ENCODE measurements around the gene GABBR2. TPM values are rescaled to one million over a fixed set of nuclear protein-coding genes. Genes with fewer than 3 reads are reported as not detected.
A peak's percentile ranks its signal among the peaks of the same experiment; 100 is the strongest.

The GABBR2 gene
- total RNA-seq, 1 donor from 2014 or later, result not detected

DNA sequence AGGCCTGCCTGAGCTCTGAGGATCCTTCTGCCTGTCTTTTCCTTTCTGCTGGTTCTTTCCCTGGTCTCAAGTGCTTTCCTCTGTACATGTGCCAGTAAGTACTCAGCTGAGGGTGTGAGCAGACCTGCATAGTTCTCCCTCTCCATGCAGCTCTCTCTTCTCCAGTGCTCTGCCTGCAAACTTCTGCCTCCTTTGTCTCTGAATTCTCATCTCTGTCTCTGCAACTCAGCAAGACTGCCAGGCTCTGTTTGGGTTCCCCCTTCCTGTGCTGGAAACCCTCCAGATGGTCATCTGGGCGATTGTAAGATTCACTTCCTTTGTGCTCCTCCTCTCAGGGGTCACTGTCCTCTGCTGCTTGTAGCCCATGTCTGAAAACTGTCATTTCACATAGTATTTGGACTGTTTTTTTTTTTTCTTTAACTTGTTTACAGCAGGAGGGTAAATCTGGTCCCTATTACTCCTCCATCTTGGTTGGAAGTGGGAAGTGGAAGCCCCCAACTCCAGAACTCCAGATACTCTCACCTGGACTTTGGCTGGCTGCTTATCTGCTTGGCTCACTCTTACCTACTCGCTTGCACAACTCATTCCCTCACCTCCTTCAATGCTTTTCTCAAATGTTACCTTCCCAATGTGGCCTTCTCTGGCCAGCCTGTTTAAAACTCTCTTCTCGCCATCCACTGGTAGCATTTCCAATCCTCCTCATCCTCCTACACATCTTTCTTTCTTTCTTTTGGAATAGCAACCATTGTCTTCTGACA is 278.0 kb downstream of the GABBR2 start:
- no peak overlapping the region for H3K4me3 ChIP-seq (ENCODE audit: low read depth, low read length)
- FAIRE-seq (no peak), DNase-seq (ENCODE audit: low read depth) (no peak)
- peaks cover 1% of the 10 kb centered on the region for H3K27me3 ChIP-seq (ENCODE audit: control insufficient read depth, insufficient read depth, low read length)
- no peaks in the 10 kb centered on the region for H3K36me3 ChIP-seq (ENCODE audit: control insufficient read depth, insufficient read depth, low read length)
- TF ChIP-seq, protein P1, sequence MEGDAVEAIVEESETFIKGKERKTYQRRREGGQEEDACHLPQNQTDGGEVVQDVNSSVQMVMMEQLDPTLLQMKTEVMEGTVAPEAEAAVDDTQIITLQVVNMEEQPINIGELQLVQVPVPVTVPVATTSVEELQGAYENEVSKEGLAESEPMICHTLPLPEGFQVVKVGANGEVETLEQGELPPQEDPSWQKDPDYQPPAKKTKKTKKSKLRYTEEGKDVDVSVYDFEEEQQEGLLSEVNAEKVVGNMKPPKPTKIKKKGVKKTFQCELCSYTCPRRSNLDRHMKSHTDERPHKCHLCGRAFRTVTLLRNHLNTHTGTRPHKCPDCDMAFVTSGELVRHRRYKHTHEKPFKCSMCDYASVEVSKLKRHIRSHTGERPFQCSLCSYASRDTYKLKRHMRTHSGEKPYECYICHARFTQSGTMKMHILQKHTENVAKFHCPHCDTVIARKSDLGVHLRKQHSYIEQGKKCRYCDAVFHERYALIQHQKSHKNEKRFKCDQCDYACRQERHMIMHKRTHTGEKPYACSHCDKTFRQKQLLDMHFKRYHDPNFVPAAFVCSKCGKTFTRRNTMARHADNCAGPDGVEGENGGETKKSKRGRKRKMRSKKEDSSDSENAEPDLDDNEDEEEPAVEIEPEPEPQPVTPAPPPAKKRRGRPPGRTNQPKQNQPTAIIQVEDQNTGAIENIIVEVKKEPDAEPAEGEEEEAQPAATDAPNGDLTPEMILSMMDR (IDR thresholded peaks at IDR 0.05; ENCODE audit: insufficient read depth, low read length, severe bottlenecking), result no peak

DNA sequence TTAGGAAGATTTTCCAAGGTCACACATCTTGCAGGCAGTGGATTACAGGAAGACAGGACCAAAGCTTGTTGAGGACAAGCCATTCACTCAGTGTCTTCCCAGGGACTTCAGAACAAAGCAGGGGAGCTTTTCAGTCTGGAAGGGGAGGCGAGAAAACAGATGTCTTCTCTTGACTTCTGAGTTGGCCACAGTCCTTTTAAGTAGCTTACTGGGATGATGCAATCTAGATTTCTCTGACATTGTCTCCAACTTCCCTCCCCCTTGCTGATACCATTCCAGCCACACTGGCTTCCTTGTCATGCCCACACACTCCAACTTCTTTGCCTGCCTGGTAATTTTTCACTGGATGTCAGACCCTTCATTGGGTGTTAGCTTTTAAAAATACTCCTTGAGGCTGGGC is 279.1 kb downstream of the GABBR2 start:
- DNase-seq (ENCODE audit: low read depth) (peak; percentile 37), FAIRE-seq (no peak)
- no peaks in the 10 kb centered on the region for H3K36me3 ChIP-seq (ENCODE audit: control insufficient read depth, insufficient read depth, low read length)
- H3K4me3 ChIP-seq (ENCODE audit: low read depth, low read length), result no peak overlapping the region
- peaks cover 1% of the 10 kb centered on the region for H3K27me3 ChIP-seq (ENCODE audit: control insufficient read depth, insufficient read depth, low read length)
- TF ChIP-seq, protein P1 (IDR thresholded peaks at IDR 0.05; ENCODE audit: insufficient read depth, low read length, severe bottlenecking), result no peak

DNA sequence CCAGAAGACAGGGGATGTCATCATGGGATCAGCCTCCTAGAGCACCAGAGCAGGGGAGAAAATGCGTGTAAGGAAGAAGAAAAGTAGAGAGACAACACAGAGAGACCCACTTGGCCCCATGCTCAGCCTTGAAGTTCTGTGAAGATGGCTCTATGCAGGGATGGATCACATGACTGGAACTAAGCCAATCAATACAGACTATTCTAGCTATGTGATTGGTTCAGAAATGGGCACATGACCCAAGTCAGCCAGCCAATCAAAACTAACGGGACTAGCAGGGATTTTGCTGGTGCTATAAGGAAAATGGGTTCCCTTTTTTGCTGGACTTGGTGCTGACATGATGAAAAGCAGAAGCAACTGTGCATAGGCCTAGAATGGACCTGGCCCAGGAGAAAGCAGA is 280.3 kb downstream of the GABBR2 start:
- DNase-seq (ENCODE audit: low read depth) (no peak), FAIRE-seq (no peak)
- Histone ChIP-seq H3K36me3 (ENCODE audit: control insufficient read depth, insufficient read depth, low read length) (no peaks in the 10 kb centered on the region), H3K4me3 (ENCODE audit: low read depth, low read length) (no peak overlapping the region), H3K27me3 (ENCODE audit: control insufficient read depth, insufficient read depth, low read length) (peaks cover 1% of the 10 kb centered on the region)
- TF ChIP-seq, protein P1 (IDR thresholded peaks at IDR 0.05; ENCODE audit: insufficient read depth, low read length, severe bottlenecking), result no peak

DNA sequence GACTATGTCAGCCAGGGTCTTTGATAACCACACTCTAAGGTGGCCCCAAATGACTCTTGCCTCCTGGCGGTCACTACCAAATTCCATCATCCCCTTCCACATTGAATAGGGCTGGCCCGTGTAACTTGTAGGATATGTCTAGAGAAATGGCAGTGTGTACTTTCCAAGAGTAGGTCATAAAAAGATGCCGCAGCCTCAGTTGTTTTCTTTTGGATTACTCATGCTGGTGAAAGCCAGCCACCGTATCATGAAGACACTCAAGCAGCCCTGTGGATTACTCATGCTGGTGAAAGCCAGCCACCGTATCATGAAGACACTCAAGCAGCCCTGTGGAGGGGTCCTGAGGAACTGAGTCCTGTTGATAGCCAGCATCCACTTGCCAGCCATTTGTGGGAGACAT is 281.2 kb downstream of the GABBR2 start:
- H3K4me3 ChIP-seq (ENCODE audit: low read depth, low read length), result no peak overlapping the region
- DNase-seq (ENCODE audit: low read depth) (no peak), FAIRE-seq (peak; percentile 32)
- no peaks in the 10 kb centered on the region for H3K36me3 ChIP-seq (ENCODE audit: control insufficient read depth, insufficient read depth, low read length)
- TF ChIP-seq, protein P1 (IDR thresholded peaks at IDR 0.05; ENCODE audit: insufficient read depth, low read length, severe bottlenecking), result no peak
- peaks cover 1% of the 10 kb centered on the region for H3K27me3 ChIP-seq (ENCODE audit: control insufficient read depth, insufficient read depth, low read length)

DNA sequence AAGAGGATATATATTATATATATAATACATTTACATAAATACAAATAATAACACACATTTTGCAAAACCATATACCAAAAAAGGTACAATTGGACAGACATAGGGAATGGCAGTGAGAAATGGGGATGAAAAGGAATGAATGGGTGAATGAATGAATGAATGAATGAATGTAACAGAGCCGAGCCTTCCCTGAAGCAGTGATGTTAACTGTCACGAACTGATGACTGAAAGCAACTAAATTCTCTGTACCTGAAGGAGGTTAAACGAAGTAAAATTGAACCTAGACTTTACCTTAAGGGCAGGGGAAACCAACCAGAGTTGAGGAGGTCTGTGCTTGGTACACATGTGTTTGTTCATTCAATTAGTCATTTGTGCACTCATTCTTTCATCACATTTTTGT is 283.7 kb downstream of the GABBR2 start:
- Histone ChIP-seq H3K27me3 (ENCODE audit: control insufficient read depth, insufficient read depth, low read length) (no peaks in the 10 kb centered on the region), H3K4me3 (ENCODE audit: low read depth, low read length) (no peak overlapping the region), H3K36me3 (ENCODE audit: control insufficient read depth, insufficient read depth, low read length) (no peaks in the 10 kb centered on the region)
- TF ChIP-seq, protein P1 (IDR thresholded peaks at IDR 0.05; ENCODE audit: insufficient read depth, low read length, severe bottlenecking), result no peak
- DNase-seq (ENCODE audit: low read depth), result no peak
- FAIRE-seq, result no peak

DNA sequence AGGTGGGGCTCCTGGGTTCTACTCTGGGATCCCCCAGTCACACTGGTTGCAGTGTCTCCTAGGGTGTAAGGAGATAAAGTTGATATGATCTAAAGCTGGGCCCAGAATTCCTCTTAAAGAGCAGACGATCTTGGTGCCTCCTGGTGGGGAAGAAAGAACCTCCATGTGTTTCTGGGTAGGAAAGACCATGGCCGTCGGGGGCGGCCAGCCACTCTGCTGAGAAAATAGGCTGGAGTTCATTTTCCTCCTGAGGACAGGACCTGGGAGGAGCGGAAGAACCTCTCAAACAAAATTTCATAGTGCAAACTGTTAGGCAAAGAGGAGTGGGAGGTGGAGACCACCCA is 289.5 kb downstream of the GABBR2 start:
- FAIRE-seq (no peak), DNase-seq (ENCODE audit: low read depth) (no peak)
- H3K36me3 ChIP-seq (ENCODE audit: control insufficient read depth, insufficient read depth, low read length), result no peaks in the 10 kb centered on the region
- TF ChIP-seq, protein P1 (IDR thresholded peaks at IDR 0.05; ENCODE audit: insufficient read depth, low read length, severe bottlenecking), result no peak
- H3K27me3 ChIP-seq (ENCODE audit: control insufficient read depth, insufficient read depth, low read length), result peaks cover 7% of the 10 kb centered on the region
- H3K4me3 ChIP-seq (ENCODE audit: low read depth, low read length), result no peak overlapping the region

All from bronchial epithelial cell (primary cell).